ENCODE measurements around the gene C7orf57.

Gene C7orf57

GRCh38 chr7:48101968-48102367 is 66.6 kb downstream of the C7orf57 start:
- FAIRE-seq, result no peak
- no peak for DNase-seq (ENCODE audit: insufficient read length, low spot score)

GRCh38 chr7:48102530-48102929 is 67.2 kb downstream of the C7orf57 start:
- no peak for FAIRE-seq
- no peak for DNase-seq (ENCODE audit: insufficient read length, low spot score)
- TF ChIP-seq POU2F2 (IDR thresholded peaks at IDR 0.05; ENCODE audit: low read depth, low read length) (no peak), POLR2AphosphoS5 (IDR thresholded peaks at IDR 0.05; ENCODE audit: low read depth, low read length) (no peak), PAX5 (IDR thresholded peaks at IDR 0.05; ENCODE audit: insufficient read depth, low read length, severe bottlenecking) (no peak), TAF1 (IDR thresholded peaks at IDR 0.05; ENCODE audit: low read depth, low read length) (no peak), POLR2A (IDR thresholded peaks at IDR 0.05; ENCODE audit: low read depth, low read length) (no peak), SPI1 (IDR thresholded peaks at IDR 0.05; ENCODE audit: low read depth, low read length) (no peak)

More at GRCh38 chr7:48101968-48102367, 66.6 kb downstream of the C7orf57 start:
- TF ChIP-seq TAF1 (IDR thresholded peaks at IDR 0.05; ENCODE audit: low read depth, low read length) (no peak), SPI1 (IDR thresholded peaks at IDR 0.05; ENCODE audit: low read depth, low read length) (no peak), POU2F2 (IDR thresholded peaks at IDR 0.05; ENCODE audit: low read depth, low read length) (no peak), POLR2AphosphoS5 (IDR thresholded peaks at IDR 0.05; ENCODE audit: low read depth, low read length) (no peak), PAX5 (IDR thresholded peaks at IDR 0.05; ENCODE audit: insufficient read depth, low read length, severe bottlenecking) (no peak), POLR2A (IDR thresholded peaks at IDR 0.05; ENCODE audit: low read depth, low read length) (no peak)

- FAIRE-seq, result no peak
Measured at GRCh38 chr7:48105045-48105444, 69.7 kb downstream of the C7orf57 start.

GRCh38 chr7:48106906-48107659 is 71.7 kb downstream of the C7orf57 start:
- TF ChIP-seq SPI1 (IDR thresholded peaks at IDR 0.05; ENCODE audit: low read depth, low read length), result no peak
- TF ChIP-seq POLR2AphosphoS5 (IDR thresholded peaks at IDR 0.05; ENCODE audit: low read depth, low read length), result no peak
- no peak for TF ChIP-seq POU2F2 (IDR thresholded peaks at IDR 0.05; ENCODE audit: low read depth, low read length)
- no peak for TF ChIP-seq PAX5 (IDR thresholded peaks at IDR 0.05; ENCODE audit: insufficient read depth, low read length, severe bottlenecking)
- no peak for TF ChIP-seq POLR2A (IDR thresholded peaks at IDR 0.05; ENCODE audit: low read depth, low read length)
- no peak for TF ChIP-seq TAF1 (IDR thresholded peaks at IDR 0.05; ENCODE audit: low read depth, low read length)
- DNase-seq (ENCODE audit: insufficient read length, low spot score) (no peak), FAIRE-seq (no peak)

More at GRCh38 chr7:48105045-48105444, 69.7 kb downstream of the C7orf57 start:
- no peak for TF ChIP-seq POLR2AphosphoS5 (IDR thresholded peaks at IDR 0.05; ENCODE audit: low read depth, low read length)
- TF ChIP-seq PAX5 (IDR thresholded peaks at IDR 0.05; ENCODE audit: insufficient read depth, low read length, severe bottlenecking), result no peak
- no peak for TF ChIP-seq SPI1 (IDR thresholded peaks at IDR 0.05; ENCODE audit: low read depth, low read length)
- no peak for TF ChIP-seq POLR2A (IDR thresholded peaks at IDR 0.05; ENCODE audit: low read depth, low read length)
- no peak for TF ChIP-seq TAF1 (IDR thresholded peaks at IDR 0.05; ENCODE audit: low read depth, low read length)
- no peak for TF ChIP-seq POU2F2 (IDR thresholded peaks at IDR 0.05; ENCODE audit: low read depth, low read length)
- DNase-seq (ENCODE audit: insufficient read length, low spot score), result no peak

- DNase-seq (ENCODE audit: insufficient read length, low spot score) (no peak), FAIRE-seq (no peak)
- no peak for TF ChIP-seq POLR2AphosphoS5 (IDR thresholded peaks at IDR 0.05; ENCODE audit: low read depth, low read length)
Measured at GRCh38 chr7:48107926-48108472, 72.7 kb downstream of the C7orf57 start.

- TF ChIP-seq POLR2A (IDR thresholded peaks at IDR 0.05; ENCODE audit: low read depth, low read length), result no peak
- no peak for TF ChIP-seq POU2F2 (IDR thresholded peaks at IDR 0.05; ENCODE audit: low read depth, low read length)
- no peak for TF ChIP-seq POLR2AphosphoS5 (IDR thresholded peaks at IDR 0.05; ENCODE audit: low read depth, low read length)
- no peak for TF ChIP-seq PAX5 (IDR thresholded peaks at IDR 0.05; ENCODE audit: insufficient read depth, low read length, severe bottlenecking)
- no peak for TF ChIP-seq TAF1 (IDR thresholded peaks at IDR 0.05; ENCODE audit: low read depth, low read length)
- TF ChIP-seq SPI1 (IDR thresholded peaks at IDR 0.05; ENCODE audit: low read depth, low read length), result no peak
- DNase-seq (ENCODE audit: insufficient read length, low spot score) (no peak), FAIRE-seq (no peak)
Measured at GRCh38 chr7:48108959-48109847, 73.9 kb downstream of the C7orf57 start.

GRCh38 chr7:48109848-48110663 is 74.7 kb downstream of the C7orf57 start:
- peak; percentile 63 for DNase-seq (ENCODE audit: insufficient read length, low spot score)
- FAIRE-seq, result peak; percentile 96

GRCh38 chr7:48110868-48111267 is 75.5 kb downstream of the C7orf57 start:
- no peak for TF ChIP-seq POLR2AphosphoS5 (IDR thresholded peaks at IDR 0.05; ENCODE audit: low read depth, low read length)
- no peak for TF ChIP-seq TAF1 (IDR thresholded peaks at IDR 0.05; ENCODE audit: low read depth, low read length)
- TF ChIP-seq POU2F2 (IDR thresholded peaks at IDR 0.05; ENCODE audit: low read depth, low read length), result no peak
- TF ChIP-seq PAX5 (IDR thresholded peaks at IDR 0.05; ENCODE audit: insufficient read depth, low read length, severe bottlenecking), result no peak
- FAIRE-seq (no peak), DNase-seq (ENCODE audit: insufficient read length, low spot score) (no peak)

More at GRCh38 chr7:48109848-48110663, 74.7 kb downstream of the C7orf57 start:
- no peak for TF ChIP-seq POU2F2 (IDR thresholded peaks at IDR 0.05; ENCODE audit: low read depth, low read length)
- TF ChIP-seq TAF1 (IDR thresholded peaks at IDR 0.05; ENCODE audit: low read depth, low read length), result no peak
- no peak for TF ChIP-seq POLR2A (IDR thresholded peaks at IDR 0.05; ENCODE audit: low read depth, low read length)
- TF ChIP-seq PAX5 (IDR thresholded peaks at IDR 0.05; ENCODE audit: insufficient read depth, low read length, severe bottlenecking), result no peak
- TF ChIP-seq SPI1 (IDR thresholded peaks at IDR 0.05; ENCODE audit: low read depth, low read length), result no peak
- TF ChIP-seq POLR2AphosphoS5 (IDR thresholded peaks at IDR 0.05; ENCODE audit: low read depth, low read length), result no peak

Measured in GM12891 (cell line).